COLO668 (cell line): ENCODE measurements around the gene TPPP3.
A peak's percentile ranks its signal among the peaks of the same experiment; 100 is the strongest.
"Not testable (repeated sequence)": the region's sequence is repeated elsewhere in the genome, so short reads cannot be mapped to it uniquely, and the experiment has no call there.

ENCODE experiments used
- DNase-seq: peaks from one replicate; lab custom pipeline; 2025; ENCODE audit not compliant: unreplicated experiment; lab: John Stamatoyannopoulos, UW

TPPP3 gene

GRCh38 chr16:67390816-67391423, 2.4 kb downstream of the TPPP3 start:
- DNase-seq = no peak

GRCh38 chr16:67389911-67390815, 3.1 kb downstream of the TPPP3 start:
- no peak for DNase-seq

- DNase-seq = no peak
Measured at GRCh38 chr16:67388591-67388990, 4.7 kb downstream of the TPPP3 start.

GRCh38 chr16:67388191-67388590, 5.1 kb downstream of the TPPP3 start:
- DNase-seq = no peak

GRCh38 chr16:67387479-67388079, 5.7 kb downstream of the TPPP3 start:
- no peak for DNase-seq

- no peak for DNase-seq
Measured at GRCh38 chr16:67386861-67387455, 6.3 kb downstream of the TPPP3 start.

GRCh38 chr16:67384778-67385510, 8.4 kb downstream of the TPPP3 start:
- DNase-seq = no peak

GRCh38 chr16:67383284-67383683, 10.0 kb downstream of the TPPP3 start:
- no peak for DNase-seq

- no peak for DNase-seq
Measured at GRCh38 chr16:67378642-67379041, 14.7 kb downstream of the TPPP3 start.

- DNase-seq = not testable (repeated sequence)
Measured at GRCh38 chr16:67376012-67376411, 17.3 kb downstream of the TPPP3 start.

- no peak for DNase-seq
Measured at GRCh38 chr16:67372664-67373063, 20.6 kb downstream of the TPPP3 start.

GRCh38 chr16:67370661-67371060, 22.6 kb downstream of the TPPP3 start:
- DNase-seq = no peak

GRCh38 chr16:67364600-67365235, 28.6 kb downstream of the TPPP3 start:
- no peak for DNase-seq

- no peak for DNase-seq
Measured at GRCh38 chr16:67361038-67361437, 32.3 kb downstream of the TPPP3 start.

GRCh38 chr16:67359540-67360269, 33.6 kb downstream of the TPPP3 start:
- DNase-seq = not testable (repeated sequence)

GRCh38 chr16:67357561-67357960, 35.7 kb downstream of the TPPP3 start:
- peak; percentile 14 for DNase-seq

GRCh38 chr16:67356396-67356795, 36.9 kb downstream of the TPPP3 start:
- DNase-seq = no peak

GRCh38 chr16:67352463-67352862, 40.8 kb downstream of the TPPP3 start:
- not testable (repeated sequence) for DNase-seq

- no peak for DNase-seq
Measured at GRCh38 chr16:67350324-67350723, 43.0 kb downstream of the TPPP3 start.

GRCh38 chr16:67349172-67349571, 44.1 kb downstream of the TPPP3 start:
- no peak for DNase-seq
